Measurements from ENCODE around the gene INPP5A. TPM values are rescaled to one million over a fixed set of nuclear protein-coding genes. Genes with fewer than 3 reads are reported as not detected.

INPP5A gene
- total and polyA plus RNA-seq, 10 of the 15 experiments (the other 5 are each of a cell fraction or from before 2014, with no cell fraction given): 0.52 to 15.0 (median 6.3) TPM

DNA sequence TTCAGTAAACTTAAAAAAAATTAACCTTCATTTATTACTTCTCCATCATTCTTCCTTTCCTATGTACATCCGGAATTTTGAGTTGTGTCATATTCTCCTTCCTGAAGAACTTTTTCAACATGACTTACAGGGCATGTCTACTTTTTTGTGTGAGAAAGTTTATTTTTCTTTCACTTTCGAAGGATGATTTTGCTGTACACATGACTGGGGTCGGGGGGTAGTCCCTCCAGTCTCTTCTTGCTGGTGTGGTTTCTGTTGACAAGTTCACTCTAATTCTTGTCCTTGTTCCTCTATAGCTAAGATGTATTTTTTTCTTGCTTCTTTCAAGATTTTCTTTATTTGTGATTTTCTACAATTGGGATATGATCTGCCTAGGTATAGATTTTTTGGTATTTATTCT is 55.8 kb downstream of the INPP5A start:
- 2% methylated on average over 3 of the region's 3 CpGs for WGBS (ENCODE audit: insufficient coverage, insufficient replicate concordance, low lambda C conversion rate, missing lambda C conversion rate)
- POLR2A ChIA-PET: interaction anchor here (0.6 to 2.0 kb wide), 6 partner anchors 11 to 54 kb away, joined by 3 to 26 read pairs (median 6); no protein-coding TSS in a partner anchor
- TF ChIP-seq, protein P1, sequence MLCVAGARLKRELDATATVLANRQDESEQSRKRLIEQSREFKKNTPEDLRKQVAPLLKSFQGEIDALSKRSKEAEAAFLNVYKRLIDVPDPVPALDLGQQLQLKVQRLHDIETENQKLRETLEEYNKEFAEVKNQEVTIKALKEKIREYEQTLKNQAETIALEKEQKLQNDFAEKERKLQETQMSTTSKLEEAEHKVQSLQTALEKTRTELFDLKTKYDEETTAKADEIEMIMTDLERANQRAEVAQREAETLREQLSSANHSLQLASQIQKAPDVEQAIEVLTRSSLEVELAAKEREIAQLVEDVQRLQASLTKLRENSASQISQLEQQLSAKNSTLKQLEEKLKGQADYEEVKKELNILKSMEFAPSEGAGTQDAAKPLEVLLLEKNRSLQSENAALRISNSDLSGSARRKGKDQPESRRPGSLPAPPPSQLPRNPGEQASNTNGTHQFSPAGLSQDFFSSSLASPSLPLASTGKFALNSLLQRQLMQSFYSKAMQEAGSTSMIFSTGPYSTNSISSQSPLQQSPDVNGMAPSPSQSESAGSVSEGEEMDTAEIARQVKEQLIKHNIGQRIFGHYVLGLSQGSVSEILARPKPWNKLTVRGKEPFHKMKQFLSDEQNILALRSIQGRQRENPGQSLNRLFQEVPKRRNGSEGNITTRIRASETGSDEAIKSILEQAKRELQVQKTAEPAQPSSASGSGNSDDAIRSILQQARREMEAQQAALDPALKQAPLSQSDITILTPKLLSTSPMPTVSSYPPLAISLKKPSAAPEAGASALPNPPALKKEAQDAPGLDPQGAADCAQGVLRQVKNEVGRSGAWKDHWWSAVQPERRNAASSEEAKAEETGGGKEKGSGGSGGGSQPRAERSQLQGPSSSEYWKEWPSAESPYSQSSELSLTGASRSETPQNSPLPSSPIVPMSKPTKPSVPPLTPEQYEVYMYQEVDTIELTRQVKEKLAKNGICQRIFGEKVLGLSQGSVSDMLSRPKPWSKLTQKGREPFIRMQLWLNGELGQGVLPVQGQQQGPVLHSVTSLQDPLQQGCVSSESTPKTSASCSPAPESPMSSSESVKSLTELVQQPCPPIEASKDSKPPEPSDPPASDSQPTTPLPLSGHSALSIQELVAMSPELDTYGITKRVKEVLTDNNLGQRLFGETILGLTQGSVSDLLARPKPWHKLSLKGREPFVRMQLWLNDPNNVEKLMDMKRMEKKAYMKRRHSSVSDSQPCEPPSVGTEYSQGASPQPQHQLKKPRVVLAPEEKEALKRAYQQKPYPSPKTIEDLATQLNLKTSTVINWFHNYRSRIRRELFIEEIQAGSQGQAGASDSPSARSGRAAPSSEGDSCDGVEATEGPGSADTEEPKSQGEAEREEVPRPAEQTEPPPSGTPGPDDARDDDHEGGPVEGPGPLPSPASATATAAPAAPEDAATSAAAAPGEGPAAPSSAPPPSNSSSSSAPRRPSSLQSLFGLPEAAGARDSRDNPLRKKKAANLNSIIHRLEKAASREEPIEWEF (IDR thresholded peaks at IDR 0.05; ENCODE audit: insufficient replicate concordance, low read depth, low read length): no peak
- no peak for TF ChIP-seq SPI1 (IDR thresholded peaks at IDR 0.05; ENCODE audit: borderline replicate concordance, insufficient read depth, low read depth, low read length)
- no peak for TF ChIP-seq ZNF24 (IDR thresholded peaks at IDR 0.05)
- no peak for TF ChIP-seq ZSCAN29 (IDR thresholded peaks at IDR 0.05)
- peak; percentile 60 for TF ChIP-seq MEF2B (IDR thresholded peaks at IDR 0.05; ENCODE audit: partially characterized antibody, poor library complexity, severe bottlenecking)
- no peak for TF ChIP-seq HDGF (IDR thresholded peaks at IDR 0.05)
- peak; percentile 41 for TF ChIP-seq ATF7 (IDR thresholded peaks at IDR 0.05; ENCODE audit: low read depth)
- peak; percentile 49; a peak in 1 of 4 replicates for TF ChIP-seq BHLHE40 (IDR thresholded peaks at IDR 0.05; ENCODE audit: borderline replicate concordance in 1 of 2, low read depth in 2 of 2, low read length in 1 of 2)
- TF ChIP-seq, protein P2, sequence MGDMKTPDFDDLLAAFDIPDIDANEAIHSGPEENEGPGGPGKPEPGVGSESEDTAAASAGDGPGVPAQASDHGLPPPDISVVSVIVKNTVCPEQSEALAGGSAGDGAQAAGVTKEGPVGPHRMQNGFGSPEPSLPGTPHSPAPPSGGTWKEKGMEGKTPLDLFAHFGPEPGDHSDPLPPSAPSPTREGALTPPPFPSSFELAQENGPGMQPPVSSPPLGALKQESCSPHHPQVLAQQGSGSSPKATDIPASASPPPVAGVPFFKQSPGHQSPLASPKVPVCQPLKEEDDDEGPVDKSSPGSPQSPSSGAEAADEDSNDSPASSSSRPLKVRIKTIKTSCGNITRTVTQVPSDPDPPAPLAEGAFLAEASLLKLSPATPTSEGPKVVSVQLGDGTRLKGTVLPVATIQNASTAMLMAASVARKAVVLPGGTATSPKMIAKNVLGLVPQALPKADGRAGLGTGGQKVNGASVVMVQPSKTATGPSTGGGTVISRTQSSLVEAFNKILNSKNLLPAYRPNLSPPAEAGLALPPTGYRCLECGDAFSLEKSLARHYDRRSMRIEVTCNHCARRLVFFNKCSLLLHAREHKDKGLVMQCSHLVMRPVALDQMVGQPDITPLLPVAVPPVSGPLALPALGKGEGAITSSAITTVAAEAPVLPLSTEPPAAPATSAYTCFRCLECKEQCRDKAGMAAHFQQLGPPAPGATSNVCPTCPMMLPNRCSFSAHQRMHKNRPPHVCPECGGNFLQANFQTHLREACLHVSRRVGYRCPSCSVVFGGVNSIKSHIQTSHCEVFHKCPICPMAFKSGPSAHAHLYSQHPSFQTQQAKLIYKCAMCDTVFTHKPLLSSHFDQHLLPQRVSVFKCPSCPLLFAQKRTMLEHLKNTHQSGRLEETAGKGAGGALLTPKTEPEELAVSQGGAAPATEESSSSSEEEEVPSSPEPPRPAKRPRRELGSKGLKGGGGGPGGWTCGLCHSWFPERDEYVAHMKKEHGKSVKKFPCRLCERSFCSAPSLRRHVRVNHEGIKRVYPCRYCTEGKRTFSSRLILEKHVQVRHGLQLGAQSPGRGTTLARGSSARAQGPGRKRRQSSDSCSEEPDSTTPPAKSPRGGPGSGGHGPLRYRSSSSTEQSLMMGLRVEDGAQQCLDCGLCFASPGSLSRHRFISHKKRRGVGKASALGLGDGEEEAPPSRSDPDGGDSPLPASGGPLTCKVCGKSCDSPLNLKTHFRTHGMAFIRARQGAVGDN (IDR thresholded peaks at IDR 0.05): peak; percentile 24; the same call in 1 of the 2 replicates
- TF ChIP-seq WRNIP1 (IDR thresholded peaks at IDR 0.05; ENCODE audit: borderline replicate concordance, low read depth, low read length): no peak

More for the DNA sequence above, 55.8 kb downstream of the INPP5A start:
- Histone ChIP-seq H3K27me3 (replicated peaks in 1 of 2; ENCODE audit: control insufficient read depth in 2 of 2, insufficient read depth in 2 of 2, low read length in 1 of 2) (no peaks in the 10 kb centered on the region), H3K4me2 (ENCODE audit: control insufficient read depth, insufficient read depth) (peak overlapping the region; percentile 88), H3K27ac (ENCODE audit: control insufficient read depth, insufficient read depth) (peak overlapping the region; percentile 71), H3K4me3 (peak overlapping the region; percentile 16; the same call in 1 of the 2 replicates), H3K9me3 (replicated peaks; ENCODE audit: control insufficient read depth, insufficient read depth, low read length) (peaks cover 2% of the 10 kb centered on the region; the same call in 2 of the 3 replicates), H4K20me1 (ENCODE audit: control insufficient read depth, insufficient read depth) (no peaks in the 10 kb centered on the region), H3K79me2 (ENCODE audit: control insufficient read depth, insufficient read depth, low read length) (peaks cover 13% of the 10 kb centered on the region), H3K4me1 (ENCODE audit: control insufficient read depth, insufficient read depth, low read length) (peaks cover 25% of the 10 kb centered on the region), H2AFZ (ENCODE audit: control insufficient read depth, low read depth, low read length) (no peak overlapping the region; the same call in 1 of the 2 replicates), H3K9ac (ENCODE audit: control insufficient read depth, insufficient read depth, low read length) (no peak overlapping the region; the same call in 1 of the 2 replicates), H3K36me3 (ENCODE audit: control insufficient read depth in 2 of 2, insufficient read depth in 2 of 2, low read length in 1 of 2) (no peaks in the 10 kb centered on the region)
- peak; percentile 87 for ATAC-seq
- in situ Hi-C loops (cut with MboI): no loop called here
- peak; percentile 62 for DNase-seq (ENCODE audit: low read depth, low spot score)
- ChIA-PET SMC1A (ENCODE audit: uncharacterized antibody, unreplicated experiment) (interaction anchor here (0.8 to 4.5 kb wide), 13 partner anchors 13 to 261 kb away, joined by 3 to 62 read pairs (median 7); partner anchors contain the start of gene LRRC27), RAD21 (ENCODE audit: unreplicated experiment) (interaction anchor here (1.0 to 4.7 kb wide), 11 partner anchors 12 to 134 kb away, joined by 4 to 84 read pairs (median 4); no protein-coding TSS in a partner anchor), CTCF (interaction anchor here (0.9 to 3.4 kb wide), 7 partner anchors 12 to 134 kb away, joined by 3 to 17 read pairs (median 6); no protein-coding TSS in a partner anchor)
- intact Hi-C loops (cut with micrococcal nuclease; ENCODE audit: unreplicated experiment): no loop called here
- no TSS peak for BruUV-seq (replicated peaks)
- peak; percentile 57 for FAIRE-seq

Data from GM12878 (cell line).